KMS-11 (cell line): ENCODE measurements around the gene ITGA5.

Source experiments
- H2AFZ ChIP-seq: fragments of 200-600 bp; sonication (generic); 2 replicates; pipeline ENCODE4 v1.6.1; 2016; ENCODE audit warnings: antibody characterized with exemption, mixed run types, low read depth
- H3K27ac ChIP-seq: fragments of 200-600 bp; sonication (generic); 2 replicates; pipeline ENCODE4 v1.6.1; 2016; ENCODE audit warnings: mild to moderate bottlenecking, mixed run types
- H3K27me3 ChIP-seq: fragments of 200-600 bp; sonication (generic); 2 replicates; pipeline ENCODE4 v1.6.1; 2017; ENCODE audit warnings: mild to moderate bottlenecking, low read depth, mixed run types, moderate library complexity; ENCODE audit not compliant: insufficient read depth
- H3K36me3 ChIP-seq: fragments of 200-600 bp; sonication (generic); 2 replicates; pipeline ENCODE4 v1.6.1; 2017; ENCODE audit warnings: mild to moderate bottlenecking, mixed run types; ENCODE audit not compliant: insufficient read depth
- H3K4me1 ChIP-seq: fragments of 200-600 bp; sonication (generic); 2 replicates; pipeline ENCODE4 v1.6.1; 2016; ENCODE audit warnings: mild to moderate bottlenecking, low read depth, mixed run types; ENCODE audit not compliant: poor library complexity, severe bottlenecking
- H3K4me2 ChIP-seq: fragments of 200-600 bp; sonication (generic); 2 replicates; pipeline ENCODE4 v1.7.0; 2016; ENCODE audit warnings: mild to moderate bottlenecking, mixed run types
- H3K4me3 ChIP-seq: fragments of 200-600 bp; sonication (generic); IDR thresholded peaks from 2 replicates; pipeline ENCODE4 v1.6.1; 2017; ENCODE audit warnings: low read depth, low read length, mixed read lengths; ENCODE audit not compliant: insufficient read depth
- H3K79me2 ChIP-seq: fragments of 200-600 bp; sonication (generic); 2 replicates; pipeline ENCODE4 v1.6.1; 2016; ENCODE audit warnings: low read depth, mixed run types; ENCODE audit not compliant: insufficient read depth
- H3K9ac ChIP-seq: fragments of 200-600 bp; sonication (generic); 2 replicates; pipeline ENCODE4 v1.6.1; 2016; ENCODE audit warnings: mild to moderate bottlenecking, mixed run types
- H4K20me1 ChIP-seq: fragments of 200-600 bp; sonication (generic); 2 replicates; pipeline ENCODE4 v1.6.1; 2016; ENCODE audit warnings: mild to moderate bottlenecking, mixed run types; ENCODE audit not compliant: insufficient read depth
- CTCF ChIP-seq: fragments of 200-600 bp; sonication (generic); conservative IDR thresholded peaks from 2 replicates; pipeline ENCODE4 v1.6.1; 2017; ENCODE audit warnings: low read depth, mild to moderate bottlenecking, antibody characterized with exemption, low read length, moderate library complexity, mixed read lengths

Gene ITGA5

GRCh38 chr12:54372113-54372806, 46.8 kb downstream of the ITGA5 start:
- H3K4me1 ChIP-seq: peaks cover 20% of the 10 kb centered on the region
- no peak overlapping the region for H3K4me3 ChIP-seq
- H4K20me1 ChIP-seq: no peaks in the 10 kb centered on the region
- no peaks in the 10 kb centered on the region for H3K79me2 ChIP-seq
- H3K4me2 ChIP-seq: no peak overlapping the region
- no peak for TF ChIP-seq CTCF
- H3K27ac ChIP-seq: no peak overlapping the region
- H2AFZ ChIP-seq: no peak overlapping the region
- H3K36me3 ChIP-seq: no peaks in the 10 kb centered on the region
- no peak overlapping the region for H3K9ac ChIP-seq
- H3K27me3 ChIP-seq: peaks cover 12% of the 10 kb centered on the region; the same call in 1 of the 2 replicates

GRCh38 chr12:54371328-54372112, 47.5 kb downstream of the ITGA5 start:
- no peaks in the 10 kb centered on the region for H3K79me2 ChIP-seq
- TF ChIP-seq CTCF: no peak
- H3K9ac ChIP-seq: no peak overlapping the region
- no peak overlapping the region for H3K4me2 ChIP-seq
- H3K4me3 ChIP-seq: no peak overlapping the region
- peaks cover 17% of the 10 kb centered on the region; the same call in 1 of the 2 replicates for H3K27me3 ChIP-seq
- H4K20me1 ChIP-seq: no peaks in the 10 kb centered on the region
- no peak overlapping the region for H3K27ac ChIP-seq
- H3K4me1 ChIP-seq: peaks cover 20% of the 10 kb centered on the region
- no peak overlapping the region for H2AFZ ChIP-seq
- no peaks in the 10 kb centered on the region for H3K36me3 ChIP-seq

- Histone ChIP-seq H3K4me3 (no peak overlapping the region), H4K20me1 (no peaks in the 10 kb centered on the region), H3K9ac (no peak overlapping the region), H3K4me1 (peaks cover 17% of the 10 kb centered on the region), H3K4me2 (no peak overlapping the region), H3K36me3 (no peaks in the 10 kb centered on the region), H3K79me2 (no peaks in the 10 kb centered on the region), H3K27ac (no peak overlapping the region), H3K27me3 (peaks cover 30% of the 10 kb centered on the region; the same call in 1 of the 2 replicates), H2AFZ (no peak overlapping the region)
- no peak for TF ChIP-seq CTCF
Observed at GRCh38 chr12:54370171-54370730, 48.8 kb downstream of the ITGA5 start.

- Histone ChIP-seq H2AFZ (no peak overlapping the region), H3K4me2 (no peak overlapping the region), H3K27me3 (peaks cover 36% of the 10 kb centered on the region), H4K20me1 (no peaks in the 10 kb centered on the region), H3K36me3 (no peaks in the 10 kb centered on the region), H3K4me3 (no peak overlapping the region), H3K27ac (no peak overlapping the region), H3K79me2 (no peaks in the 10 kb centered on the region), H3K4me1 (peaks cover 15% of the 10 kb centered on the region), H3K9ac (no peak overlapping the region)
- TF ChIP-seq CTCF: no peak
Observed at GRCh38 chr12:54369597-54370131, 49.4 kb downstream of the ITGA5 start.
